Cortex of kidney (tissue), 1 donor: Measurements from ENCODE around the gene VTA1.
A peak's percentile ranks its signal among the peaks of the same experiment; 100 is the strongest.
"Not testable (repeated sequence)": the region's sequence is repeated elsewhere in the genome, so short reads cannot be mapped to it uniquely, and the experiment has no call there.

Experiments used
- DNase-seq: peaks from one replicate; lab custom pipeline; 2025; lab: John Stamatoyannopoulos, UW

Gene VTA1, protein sequence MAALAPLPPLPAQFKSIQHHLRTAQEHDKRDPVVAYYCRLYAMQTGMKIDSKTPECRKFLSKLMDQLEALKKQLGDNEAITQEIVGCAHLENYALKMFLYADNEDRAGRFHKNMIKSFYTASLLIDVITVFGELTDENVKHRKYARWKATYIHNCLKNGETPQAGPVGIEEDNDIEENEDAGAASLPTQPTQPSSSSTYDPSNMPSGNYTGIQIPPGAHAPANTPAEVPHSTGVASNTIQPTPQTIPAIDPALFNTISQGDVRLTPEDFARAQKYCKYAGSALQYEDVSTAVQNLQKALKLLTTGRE

DNA sequence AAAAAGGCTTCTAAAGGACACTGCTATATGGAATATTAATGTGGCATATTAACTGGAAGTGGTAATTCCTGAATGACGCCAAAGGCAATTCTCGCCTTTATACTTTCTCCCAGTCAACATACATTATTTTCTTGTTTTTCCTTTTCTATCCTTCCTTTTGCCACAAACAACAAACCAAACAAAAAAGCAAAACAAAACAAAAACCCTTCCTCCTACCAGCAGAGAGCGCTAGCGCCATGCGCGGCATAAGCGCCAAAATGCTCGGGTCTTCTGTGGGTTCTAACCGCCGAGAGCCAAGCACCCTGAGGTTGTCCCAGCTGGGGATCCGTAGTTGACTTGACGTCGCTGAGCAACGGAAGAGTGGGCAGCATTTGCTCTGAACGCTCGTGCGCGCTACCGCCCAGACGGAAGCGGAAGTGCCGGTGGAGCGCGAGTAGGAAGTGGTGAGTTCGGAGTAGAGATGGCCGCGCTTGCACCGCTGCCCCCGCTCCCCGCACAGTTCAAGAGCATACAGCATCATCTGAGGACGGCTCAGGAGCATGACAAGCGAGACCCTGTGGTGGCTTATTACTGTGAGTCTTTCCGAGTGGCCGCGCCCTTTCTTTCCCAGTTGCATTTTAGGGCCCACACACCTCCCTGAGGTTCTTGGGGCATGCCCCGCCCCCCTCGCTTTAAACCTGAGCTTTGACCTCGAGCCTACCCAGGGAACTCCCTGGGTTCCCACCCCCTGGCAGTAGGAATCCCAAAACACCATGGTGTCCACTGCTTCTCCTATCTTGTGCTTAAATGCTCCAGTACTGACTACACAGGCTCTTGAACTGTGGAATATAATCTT is at the start of gene VTA1, which contains the start of gene NMBR:
VTA1 (plus strand) TSS at position 436 of the 835 bp plus-strand sequence; CDS start at position 461, 25 bp downstream.
NMBR (minus strand) TSS at position 295 of the 835 bp plus-strand sequence. CDS start 58,464 bp downstream, outside the sequence.
- DNase-seq: peak; percentile 93

DNA sequence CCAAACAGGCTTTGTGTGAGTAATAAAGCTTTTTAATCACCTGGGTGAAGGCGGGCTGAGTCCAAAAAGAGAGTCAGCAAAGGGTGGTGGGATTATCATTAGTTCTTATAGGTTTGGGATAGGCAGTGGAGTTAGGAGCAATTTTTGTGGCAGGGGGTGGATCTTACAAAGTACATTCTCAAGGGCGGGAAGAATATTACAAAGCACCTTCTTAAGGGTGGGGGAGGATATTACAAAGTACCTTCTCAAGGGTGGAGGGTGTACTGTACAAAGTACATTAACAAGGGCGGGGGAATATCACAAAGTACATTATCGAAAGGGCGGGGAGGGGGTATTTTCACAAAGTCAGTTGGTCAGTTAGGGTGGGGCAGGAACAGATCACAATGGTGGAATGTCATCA is 42.2 kb upstream of the VTA1 start:
- not testable (repeated sequence) for DNase-seq

DNA sequence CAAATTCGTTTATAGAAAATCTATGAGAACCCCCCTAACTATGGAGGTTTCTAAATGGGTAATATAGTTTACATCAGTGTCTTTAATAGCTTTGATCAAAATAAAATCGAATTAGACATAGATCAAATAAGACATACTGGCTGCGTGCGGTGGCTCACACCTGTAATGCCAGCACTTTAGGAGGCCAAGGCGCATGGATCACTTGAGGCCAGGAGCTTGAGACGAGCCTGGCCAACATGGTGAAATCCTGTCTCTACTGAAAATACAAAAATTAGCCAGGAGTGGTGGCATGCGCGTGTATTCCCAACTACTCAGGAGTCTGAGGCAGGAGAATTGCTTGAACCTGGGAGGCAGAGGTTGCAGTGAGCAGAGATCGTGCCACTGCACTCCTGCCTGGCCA is 36.2 kb upstream of the VTA1 start:
- DNase-seq: not testable (repeated sequence)

GRCh38 chr6:142112451-142113061 is 34.5 kb upstream of the VTA1 start:
- no peak for DNase-seq

GRCh38 chr6:142117366-142117765 is 29.7 kb upstream of the VTA1 start:
- DNase-seq: no peak

DNA sequence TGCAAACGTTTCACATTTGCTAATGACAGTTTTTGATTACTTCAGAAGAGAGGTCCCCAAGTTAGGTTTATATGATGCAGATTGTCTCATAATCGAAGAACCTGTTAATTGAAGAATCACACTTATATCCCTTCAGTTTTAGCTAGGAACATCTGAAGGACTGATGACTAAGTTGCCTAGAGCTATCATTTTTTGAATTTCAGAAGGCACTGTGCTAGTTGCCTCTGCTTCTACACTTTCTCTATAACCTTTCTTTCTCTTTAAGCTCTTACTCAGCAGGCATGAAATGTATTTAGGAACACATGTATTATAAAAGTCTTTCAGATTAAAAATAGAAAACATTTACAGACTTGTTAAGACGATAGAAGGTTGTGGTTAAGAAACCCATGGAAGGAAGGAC is 28.7 kb upstream of the VTA1 start:
- DNase-seq: no peak

DNA sequence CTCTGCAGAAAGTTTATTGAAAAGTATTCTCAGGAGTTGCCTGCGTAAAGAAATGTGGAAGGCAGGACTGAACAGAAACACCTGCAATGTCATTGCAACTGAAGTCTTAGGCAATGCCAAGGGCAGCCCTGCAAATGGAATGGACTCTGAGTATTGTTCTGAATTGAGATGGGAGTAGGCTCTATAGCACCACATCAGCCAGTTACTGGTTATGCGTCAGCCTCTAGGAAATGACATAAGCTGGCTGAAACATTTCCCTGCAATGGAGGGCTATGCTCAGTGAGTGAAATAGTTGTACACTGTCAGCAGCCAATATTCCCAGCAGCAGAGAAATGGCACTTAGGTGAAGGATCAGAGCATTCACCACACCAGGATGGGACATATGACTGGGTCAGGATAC is 28.1 kb upstream of the VTA1 start:
- no peak for DNase-seq

GRCh38 chr6:142121342-142121741 is 25.7 kb upstream of the VTA1 start:
- no peak for DNase-seq

GRCh38 chr6:142130814-142131213 is 16.2 kb upstream of the VTA1 start:
- no peak for DNase-seq

DNA sequence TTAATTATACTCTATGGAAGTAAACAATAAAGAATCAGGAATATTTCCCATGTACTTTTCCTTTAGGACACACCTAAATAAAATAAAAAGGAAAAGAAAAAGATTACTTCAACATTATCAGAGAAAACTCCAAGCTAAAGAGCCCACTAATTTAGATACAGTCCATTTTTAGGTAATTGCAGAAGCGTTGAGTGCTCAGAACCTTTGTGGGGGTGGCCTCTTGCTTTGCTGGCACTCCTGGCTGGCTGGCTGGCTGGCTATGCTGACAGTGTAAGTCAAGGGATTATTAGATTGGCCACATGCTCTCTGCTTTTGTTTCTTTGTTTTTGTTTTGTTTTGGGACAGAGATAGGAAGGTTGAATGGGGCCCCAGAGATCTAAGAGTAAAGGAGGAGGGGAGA is 14.4 kb upstream of the VTA1 start, which contains the start of gene GJE1:
GJE1 (plus strand) TSS at position 301 of the 400 bp plus-strand sequence. CDS start 234 bp downstream, outside the sequence.
- no peak for DNase-seq

DNA sequence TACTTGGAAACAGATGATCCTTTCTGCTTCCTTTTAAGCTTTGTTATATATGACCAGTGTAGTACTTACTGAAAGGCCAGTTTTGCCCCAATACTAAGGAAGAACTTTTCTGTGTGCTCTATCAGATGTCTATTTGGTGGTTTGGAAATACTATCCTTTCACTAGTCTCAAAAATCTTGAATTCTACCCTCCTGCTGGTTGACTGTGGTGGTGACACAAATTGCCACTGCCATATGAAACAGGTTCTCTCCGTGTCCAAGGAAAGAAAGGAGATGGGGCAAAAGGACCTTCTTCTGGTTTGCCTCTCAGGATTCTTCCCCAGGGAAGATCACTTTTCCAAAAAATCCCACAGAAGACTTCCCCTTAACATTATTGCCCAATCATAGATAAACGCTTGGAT is 8.2 kb upstream of the VTA1 start:
- DNase-seq: no peak

DNA sequence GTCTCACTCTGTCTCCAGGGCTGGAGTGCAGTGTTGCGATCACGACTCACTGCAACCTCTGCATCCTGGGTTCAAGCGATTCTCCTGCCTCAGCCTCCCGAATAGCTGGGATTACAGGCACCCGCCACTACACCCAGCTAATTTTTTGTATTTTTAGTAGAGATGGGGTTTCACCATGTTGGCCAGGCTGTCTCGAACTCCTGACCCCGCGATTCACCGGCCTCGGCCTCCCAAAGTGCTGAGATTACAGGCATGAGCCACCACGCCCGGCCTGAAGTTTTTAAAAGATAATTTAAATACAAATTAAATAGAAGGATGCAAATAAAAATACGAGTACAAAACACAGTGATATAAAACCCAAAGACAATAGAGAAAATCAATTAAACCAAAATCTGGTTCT is 5.5 kb upstream of the VTA1 start:
- DNase-seq: not testable (repeated sequence)

DNA sequence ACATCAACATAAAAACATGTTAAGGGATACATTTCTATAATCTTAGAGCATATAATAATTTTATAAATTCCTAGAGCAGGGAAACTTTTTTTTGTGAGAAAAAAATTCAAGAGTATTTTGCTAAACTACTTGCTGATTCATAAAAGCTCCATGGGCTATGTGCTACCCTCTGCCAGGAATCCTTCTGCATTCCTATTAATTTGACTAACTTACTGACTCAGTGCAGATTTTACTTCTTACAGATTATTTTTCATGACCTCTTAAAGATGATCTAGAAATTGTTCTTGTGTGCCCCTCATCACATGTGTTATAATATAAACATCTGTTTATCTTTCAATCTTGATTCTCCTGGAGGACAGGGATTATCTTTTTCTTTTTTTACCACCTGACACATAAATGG is 5.7 kb downstream of the VTA1 start:
- DNase-seq: no peak

GRCh38 chr6:142153196-142153595 is 6.1 kb downstream of the VTA1 start:
- no peak for DNase-seq

DNA sequence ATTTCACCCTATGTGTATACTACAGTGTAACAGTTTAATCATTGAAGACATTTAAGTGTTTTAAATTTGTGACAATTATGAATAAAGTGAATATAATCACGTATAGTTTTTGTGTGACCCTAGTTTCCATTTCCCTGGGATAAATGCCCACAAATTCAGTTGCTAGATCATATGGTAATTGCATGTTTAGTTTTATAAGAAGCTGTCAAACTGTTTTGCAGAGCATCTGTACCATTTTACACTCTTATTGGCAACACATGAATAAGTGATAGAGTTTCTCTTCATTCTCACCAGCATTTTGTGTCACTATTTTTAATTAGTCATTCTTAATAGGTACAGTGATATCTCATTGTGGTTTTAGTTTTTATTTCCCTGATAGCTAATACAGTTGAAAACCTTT is 7.3 kb downstream of the VTA1 start:
- no peak for DNase-seq

- no peak for DNase-seq
These were observed 8.0 kb downstream of the VTA1 start for GRCh38 chr6:142155091-142155490.

- DNase-seq: no peak
These were observed 9.1 kb downstream of the VTA1 start for GRCh38 chr6:142155895-142156757.

GRCh38 chr6:142156758-142157068 is 9.7 kb downstream of the VTA1 start:
- DNase-seq: not testable (repeated sequence)

- DNase-seq: no peak
These were observed 15.7 kb downstream of the VTA1 start for GRCh38 chr6:142162780-142163179.

DNA sequence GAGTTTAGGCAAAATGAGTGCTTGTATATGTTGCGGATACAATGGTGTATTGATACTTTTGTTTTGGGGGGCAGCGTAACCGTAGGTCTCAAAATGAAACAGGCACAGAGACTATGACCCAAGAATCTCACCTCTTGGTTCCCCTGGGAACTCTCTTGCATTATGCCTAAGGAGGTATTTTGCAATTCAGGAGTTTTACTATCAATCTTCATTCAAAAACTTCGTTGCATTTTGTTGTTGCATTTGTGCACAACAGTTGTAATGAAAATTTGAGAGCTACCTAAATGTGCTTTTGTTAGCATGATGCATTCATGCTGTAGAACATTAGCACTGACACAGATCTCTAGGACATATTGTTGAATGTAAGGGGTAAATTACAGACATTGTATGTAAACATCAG is 18.2 kb downstream of the VTA1 start:
- no peak for DNase-seq

GRCh38 chr6:142167071-142167470 is 20.0 kb downstream of the VTA1 start:
- no peak for DNase-seq

- no peak for DNase-seq
These were observed 20.4 kb downstream of the VTA1 start for GRCh38 chr6:142167486-142167885.
